Bronchus fibroblast of lung (primary cell): ENCODE measurements around the gene ZNF708. TPM values are rescaled to one million over a fixed set of nuclear protein-coding genes. Genes with fewer than 3 reads are reported as not detected.

Experiments
- total RNA-seq: library from RNA; depleted of rRNA; stranded (reverse); fragments of >200 nt; gene quantifications from 2 replicates; pipeline ENCODE4 v1.2.3, GENCODE V29; 2015

The ZNF708 gene
- total RNA-seq, result 2.5 and 3.4 TPM in 2 replicates

DNA sequence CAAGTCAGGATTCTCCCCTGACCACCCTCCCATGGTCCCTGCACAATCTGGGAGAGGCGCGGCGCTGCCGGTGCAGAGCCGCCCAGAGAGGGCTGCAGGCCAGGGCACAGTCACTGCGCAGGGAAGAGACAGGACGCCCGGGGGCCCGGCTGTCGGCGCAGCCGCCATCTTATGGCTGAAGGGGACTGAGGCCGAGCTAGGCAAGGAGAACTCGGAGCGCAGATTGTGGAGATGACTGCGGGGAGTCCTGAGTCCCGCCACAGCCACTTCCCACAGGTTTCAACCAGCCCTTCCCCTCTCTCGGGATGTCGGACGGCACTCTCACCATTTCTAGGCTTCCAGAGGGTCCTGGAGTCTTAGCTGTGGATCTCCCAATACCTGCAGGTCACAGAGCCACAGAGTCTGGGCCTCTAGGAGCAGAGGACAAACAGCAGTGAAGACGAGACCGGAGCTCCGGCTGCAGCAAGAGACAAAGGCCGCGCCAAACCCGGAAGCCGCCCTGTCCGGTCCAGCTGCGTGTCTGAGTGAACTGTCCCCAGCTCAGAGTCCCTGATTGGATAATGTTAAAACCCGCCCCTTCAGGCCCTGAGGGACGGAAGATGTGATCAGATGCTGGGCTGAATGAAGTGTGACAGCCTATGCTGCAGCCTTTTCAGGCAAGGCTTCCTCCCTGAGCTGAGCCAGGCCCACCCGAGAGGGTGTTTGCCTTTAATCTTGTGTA lies at the start of gene ZNF708:
Gene ZNF708, minus strand, starts transcription at position 526 of the 721 bp plus-strand sequence. Its CDS starts 198 bp downstream, at position 328.

DNA sequence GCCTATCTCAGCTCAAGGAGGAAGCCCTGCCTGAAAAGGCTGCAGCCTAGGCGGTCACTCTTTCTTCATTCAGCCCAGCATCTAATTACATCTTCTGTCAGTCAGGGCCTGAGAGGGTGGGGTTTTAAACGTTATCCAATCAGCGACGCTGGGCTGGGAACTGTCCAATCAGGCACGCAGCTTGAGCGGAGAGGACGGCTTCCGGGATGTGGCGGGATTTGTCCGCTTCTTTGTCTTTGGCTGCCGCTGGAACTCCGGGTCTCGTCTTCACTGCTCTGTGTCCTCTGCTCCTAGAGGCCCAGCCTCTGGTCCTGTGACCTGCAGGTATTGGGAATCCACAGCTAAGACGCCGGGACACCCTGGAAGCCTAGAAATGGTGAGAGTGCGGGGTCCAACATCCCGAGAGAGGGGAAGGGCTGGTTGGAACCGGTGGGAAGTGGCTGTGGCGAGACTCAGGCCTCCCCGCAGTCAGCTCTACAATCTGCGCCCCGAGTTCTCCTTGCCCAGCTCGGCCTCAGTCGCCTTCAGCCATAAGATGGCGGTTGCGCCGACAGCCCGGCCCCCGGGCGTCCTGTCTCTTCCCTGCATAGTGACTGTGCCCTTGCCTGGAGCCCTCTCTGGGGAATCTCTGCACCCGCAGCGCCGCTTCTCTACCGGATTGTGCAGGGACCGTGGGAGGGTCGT lies 29.7 kb upstream of the ZNF708 start, which contains the start of gene ZNF738:
Gene ZNF738, plus strand, starts transcription at position 233 of the 684 bp plus-strand sequence. Its CDS starts 141 bp downstream, at position 374.

Other genes starting within 250 kb of the ZNF708 start
- 7.4 and 11.6 TPM in 2 replicates for gene ZNF714, start 247.2 kb downstream of the ZNF708 start, total RNA-seq
- 3.3 and 6.1 TPM in 2 replicates for gene ZNF431, start 187.4 kb downstream of the ZNF708 start, total RNA-seq
- 9.1 and 9.6 TPM in 2 replicates for gene ZNF738, start 29.6 kb upstream of the ZNF708 start, total RNA-seq
- 3.7 and 5.9 TPM in 2 replicates for gene ZNF493, start 67.7 kb upstream of the ZNF708 start, total RNA-seq
- gene ZNF429, start 176.2 kb upstream of the ZNF708 start, total RNA-seq, result 4.5 and 7.6 TPM in 2 replicates